Muscle of leg (tissue), 11 donors: ENCODE measurements around the gene SMAD6. TPM values are rescaled to one million over a fixed set of nuclear protein-coding genes. Genes with fewer than 3 reads are reported as not detected.

Experiments
- DNase-seq: peaks from one replicate; pipeline ENCODE4 v3.0.0; 2013
- H3K27ac ChIP-seq: one replicate; pipeline ENCODE4 v1.5.1; 2013; ENCODE audit warnings: mild to moderate bottlenecking, low read length, control low read depth
- H3K27me3 ChIP-seq: one replicate; pipeline ENCODE4 v1.6.1; 2013; ENCODE audit warnings: low read length; ENCODE audit not compliant: control insufficient read depth, insufficient read depth
- H3K36me3 ChIP-seq: one replicate; pipeline ENCODE4 v1.6.1; 2013; ENCODE audit warnings: low read length; ENCODE audit not compliant: control insufficient read depth, insufficient read depth
- H3K4me1 ChIP-seq: one replicate; pipeline ENCODE4 v1.6.1; 2013; ENCODE audit warnings: low read length; ENCODE audit not compliant: control insufficient read depth, insufficient read depth
- H3K4me3 ChIP-seq: one replicate; pipeline ENCODE4 v1.5.1; 2013; ENCODE audit warnings: low read length, control low read depth
- H3K9me3 ChIP-seq: replicated peaks from 2 replicates; pipeline ENCODE4 v1.6.1; 2013; ENCODE audit warnings: low read depth, low read length; ENCODE audit not compliant: control insufficient read depth
- WGBS: methylation state at CpG from one replicate; pipeline ENCODE4 v1.1.5; 2013; ENCODE audit warnings: missing lambda C conversion rate; ENCODE audit not compliant: insufficient coverage; 5-methylcytosine and 5-hydroxymethylcytosine counted together
- polyA plus RNA-seq, 8 donors: library from polyadenylated mRNA; unstranded; fragments of 120-200 nt; gene quantifications; one replicate each; pipeline versions ENCODE4 v1.2.1 to v1.2.3, GENCODE V29; 2013; ENCODE audit warnings: inconsistent platforms in 1 of 8, low replicate concordance in 1 of 8; ENCODE audit not compliant: insufficient read length in 8 of 8, insufficient read depth in 1 of 8
- total RNA-seq: library from RNA; stranded (reverse); fragments of 120-200 nt; gene quantifications from one replicate; pipeline ENCODE4 v1.2.4, GENCODE V29; 2013

The SMAD6 gene
- total and polyA plus RNA-seq, 9 donors, result 2.3 to 8.3 (median 5.4) TPM

DNA sequence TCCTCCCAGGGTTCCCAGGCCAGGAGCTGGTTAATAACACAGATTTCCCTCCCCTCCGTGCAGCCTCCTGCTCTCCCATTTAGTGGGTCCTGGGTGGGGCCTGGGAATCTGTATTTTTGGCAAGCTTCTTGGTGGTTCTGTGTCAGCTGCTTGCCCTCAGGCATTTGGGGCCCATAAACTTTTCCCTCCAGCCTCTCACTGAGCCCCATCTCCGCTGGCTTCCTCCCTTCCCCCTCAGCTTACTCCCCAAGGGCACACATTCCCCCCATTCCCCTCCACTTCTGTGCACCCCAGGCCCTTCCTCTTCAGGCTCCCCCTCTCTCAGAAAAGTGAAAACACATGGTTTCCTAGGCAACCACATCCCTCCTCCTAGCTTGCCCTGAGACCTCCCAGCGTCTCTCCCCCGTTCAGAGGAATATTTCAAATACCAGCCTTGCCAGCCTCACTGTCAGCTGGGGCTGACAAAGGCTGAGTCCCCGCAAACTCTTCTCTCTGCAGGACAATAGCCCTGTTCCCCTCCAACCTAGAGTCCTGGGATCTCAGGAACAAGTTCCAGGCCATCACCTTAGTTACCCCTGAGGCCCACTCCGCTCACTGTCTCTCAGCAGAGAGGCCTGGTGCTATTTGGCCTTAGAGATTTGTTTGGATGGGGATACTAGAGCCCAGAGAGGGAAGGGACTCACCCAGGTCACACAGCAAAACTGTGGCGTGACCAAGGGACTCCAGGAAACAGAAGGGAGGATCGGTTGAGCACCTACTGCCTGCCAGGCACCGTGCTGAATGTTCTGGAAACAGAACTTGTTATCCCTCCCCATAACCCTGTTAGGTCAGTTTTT, 44.6 kb upstream of the SMAD6 start:
- Histone ChIP-seq H3K27me3 (peaks cover 2% of the 10 kb centered on the region), H3K27ac (peak overlapping the region; percentile 13), H3K9me3 (no peaks in the 10 kb centered on the region), H3K36me3 (no peaks in the 10 kb centered on the region), H3K4me1 (peaks cover 28% of the 10 kb centered on the region), H3K4me3 (no peak overlapping the region)
- DNase-seq, result peak; percentile 53
- WGBS, result 56% methylated on average over 4 of the region's 9 CpGs

DNA sequence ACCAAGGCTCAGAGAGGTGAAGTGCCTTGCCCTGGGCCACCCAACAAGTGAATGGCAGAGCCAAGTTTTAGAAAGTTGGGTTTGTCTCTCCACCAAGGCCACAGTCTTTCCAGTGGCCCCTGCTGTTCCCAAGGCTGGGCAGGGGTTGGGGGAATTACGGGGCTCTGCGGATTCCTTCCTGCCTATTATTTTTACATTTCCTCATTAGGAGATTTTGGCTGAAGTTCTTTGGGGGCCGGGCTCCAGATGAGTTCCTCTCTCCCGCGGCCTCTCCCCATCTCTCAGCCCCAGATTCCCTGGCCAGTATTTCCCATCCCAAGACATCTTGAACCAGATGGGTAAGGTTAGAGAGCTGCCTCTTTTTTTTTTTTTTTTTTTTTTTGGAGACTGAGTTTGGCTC, 44.0 kb upstream of the SMAD6 start:
- no peaks in the 10 kb centered on the region for H3K9me3 ChIP-seq
- WGBS, result no CpG with 5 or more reads among the region's 5 CpGs
- DNase-seq, result peak; percentile 48
- H3K27ac ChIP-seq, result peak overlapping the region; percentile 13
- peaks cover 28% of the 10 kb centered on the region for H3K4me1 ChIP-seq
- H3K36me3 ChIP-seq, result no peaks in the 10 kb centered on the region
- H3K27me3 ChIP-seq, result peaks cover 2% of the 10 kb centered on the region
- no peak overlapping the region for H3K4me3 ChIP-seq

DNA sequence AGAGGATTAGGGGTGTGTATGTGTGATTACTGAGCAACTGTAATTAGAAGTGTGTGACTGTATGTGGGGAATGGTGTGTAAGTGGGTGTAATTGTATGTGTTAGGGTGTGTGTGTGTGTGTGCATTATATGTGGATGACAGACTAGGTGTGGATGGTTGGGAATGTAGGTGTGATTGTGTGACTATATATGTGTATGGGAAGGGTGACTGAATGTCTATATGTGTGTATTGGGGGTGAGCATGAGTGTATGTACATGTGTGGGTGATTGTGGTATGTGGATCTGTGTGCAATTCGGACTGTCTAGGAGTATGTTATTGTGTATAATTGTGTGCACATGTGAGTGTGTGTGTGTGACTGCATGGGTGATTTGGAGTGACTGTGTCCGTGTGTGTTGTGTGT, 43.2 kb upstream of the SMAD6 start:
- no peak overlapping the region for H3K27ac ChIP-seq
- DNase-seq, result no peak
- peaks cover 28% of the 10 kb centered on the region for H3K4me1 ChIP-seq
- 81% methylated on average over 2 of the region's 2 CpGs for WGBS
- no peaks in the 10 kb centered on the region for H3K36me3 ChIP-seq
- no peaks in the 10 kb centered on the region for H3K9me3 ChIP-seq
- H3K4me3 ChIP-seq, result no peak overlapping the region
- H3K27me3 ChIP-seq, result peaks cover 2% of the 10 kb centered on the region

DNA sequence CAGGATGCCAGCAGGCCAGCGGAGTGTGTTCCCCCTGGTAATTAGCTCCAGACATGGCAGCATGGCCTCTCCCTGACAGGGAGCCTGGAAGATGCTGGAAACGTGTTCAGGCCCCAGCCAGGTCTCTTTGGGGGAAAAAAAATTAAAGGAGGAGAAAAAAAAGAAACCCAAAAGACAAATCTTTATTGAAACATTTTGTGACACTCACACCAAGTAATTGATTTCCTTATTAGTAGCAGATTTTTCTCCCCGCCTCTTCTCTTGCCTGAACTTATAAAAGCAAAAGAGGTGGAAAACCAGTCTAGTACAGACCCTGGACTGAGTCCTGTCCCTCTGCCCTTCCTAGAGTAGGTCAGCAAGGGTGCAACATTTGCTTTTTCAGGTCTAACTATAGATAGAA, 42.7 kb upstream of the SMAD6 start:
- Histone ChIP-seq H3K36me3 (no peaks in the 10 kb centered on the region), H3K4me3 (no peak overlapping the region), H3K9me3 (no peaks in the 10 kb centered on the region), H3K27me3 (peaks cover 2% of the 10 kb centered on the region), H3K4me1 (peaks cover 28% of the 10 kb centered on the region), H3K27ac (no peak overlapping the region)
- WGBS, result 40% methylated on average over 1 of the region's 3 CpGs
- DNase-seq, result no peak

DNA sequence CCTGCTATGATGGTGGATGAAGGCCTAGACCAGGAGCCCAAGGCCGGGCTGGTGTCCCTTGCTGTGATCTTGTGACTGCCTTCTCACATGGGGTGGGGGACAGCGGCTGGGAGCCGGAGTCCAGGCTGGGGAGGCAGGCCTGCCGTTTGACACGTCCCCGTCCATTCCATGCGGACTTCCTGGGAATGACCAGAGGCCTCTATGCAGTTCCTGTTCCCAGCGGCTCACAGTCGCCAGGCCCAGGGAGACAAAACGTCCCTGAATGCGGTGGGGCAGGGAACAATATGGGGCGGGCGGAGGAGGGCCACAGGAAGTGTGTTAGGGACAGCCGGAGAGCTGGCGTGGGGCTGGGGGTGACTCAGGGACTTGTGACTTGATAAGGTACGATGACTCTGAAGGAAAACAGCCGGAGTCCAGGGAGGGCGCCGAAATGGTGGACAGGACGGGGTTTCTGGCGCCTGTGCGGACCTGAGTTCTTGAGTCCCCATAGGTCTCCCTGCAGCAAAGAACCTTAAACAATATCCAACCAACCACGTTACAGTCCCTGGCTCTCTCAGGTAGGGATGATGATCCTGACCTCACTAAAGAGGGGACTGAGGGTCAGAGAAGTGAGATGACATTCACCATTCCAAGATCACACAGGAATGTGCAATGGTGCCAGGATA, 40.5 kb upstream of the SMAD6 start:
- Histone ChIP-seq H3K36me3 (no peaks in the 10 kb centered on the region), H3K4me1 (peaks cover 13% of the 10 kb centered on the region), H3K9me3 (no peaks in the 10 kb centered on the region), H3K27ac (peak overlapping the region; percentile 62), H3K27me3 (no peaks in the 10 kb centered on the region), H3K4me3 (no peak overlapping the region)
- peak; percentile 35 for DNase-seq
- 77% methylated on average over 19 of the region's 23 CpGs for WGBS

DNA sequence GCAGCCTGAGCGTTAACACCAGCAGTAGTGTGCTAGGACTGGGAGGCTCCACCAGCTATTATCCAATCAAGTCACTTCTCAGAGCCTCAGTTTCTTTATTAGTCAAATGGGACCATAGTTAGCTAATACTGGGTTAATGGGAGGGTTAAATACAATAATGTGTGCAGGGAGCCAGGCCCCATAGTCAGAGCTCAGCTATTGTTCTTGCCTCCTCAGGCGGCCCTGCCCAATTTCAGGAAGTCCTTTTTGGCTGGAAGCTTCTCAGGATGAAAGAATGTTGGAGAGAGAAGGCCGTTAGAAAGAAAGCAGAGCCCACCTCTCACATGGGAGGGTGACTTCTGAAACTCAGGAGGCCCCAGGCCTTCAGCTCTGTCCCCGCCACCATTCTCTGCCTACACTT, 39.5 kb upstream of the SMAD6 start:
- Histone ChIP-seq H3K27me3 (no peaks in the 10 kb centered on the region), H3K36me3 (no peaks in the 10 kb centered on the region), H3K27ac (no peak overlapping the region), H3K9me3 (peaks cover 2% of the 10 kb centered on the region), H3K4me3 (no peak overlapping the region), H3K4me1 (peaks cover 6% of the 10 kb centered on the region)
- no peak for DNase-seq
- 81% methylated on average over 2 of the region's 4 CpGs for WGBS

DNA sequence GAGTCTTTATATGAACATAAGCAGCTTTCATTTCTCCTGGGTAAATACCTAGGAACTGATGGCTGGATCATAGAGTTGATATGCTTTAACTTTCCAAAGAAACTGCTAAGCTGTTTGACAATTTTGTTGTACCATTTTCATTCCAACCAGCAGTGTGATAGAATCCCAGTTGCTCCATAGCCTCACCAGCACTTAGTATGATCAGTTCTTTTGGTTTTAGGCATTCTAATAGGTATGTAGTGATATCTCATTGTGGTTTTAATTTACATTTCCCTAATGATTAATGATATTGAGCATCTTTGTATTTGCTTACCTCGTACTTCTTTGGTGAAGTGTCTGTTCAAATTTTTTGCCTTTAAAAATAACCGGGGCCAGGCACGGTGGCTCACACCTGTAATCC, 38.4 kb upstream of the SMAD6 start:
- Histone ChIP-seq H3K36me3 (no peaks in the 10 kb centered on the region), H3K4me3 (no peak overlapping the region), H3K4me1 (no peaks in the 10 kb centered on the region), H3K27me3 (no peaks in the 10 kb centered on the region), H3K27ac (no peak overlapping the region), H3K9me3 (peaks cover 7% of the 10 kb centered on the region)
- DNase-seq, result no peak
- WGBS, result 94% methylated on average over 3 of the region's 3 CpGs

DNA sequence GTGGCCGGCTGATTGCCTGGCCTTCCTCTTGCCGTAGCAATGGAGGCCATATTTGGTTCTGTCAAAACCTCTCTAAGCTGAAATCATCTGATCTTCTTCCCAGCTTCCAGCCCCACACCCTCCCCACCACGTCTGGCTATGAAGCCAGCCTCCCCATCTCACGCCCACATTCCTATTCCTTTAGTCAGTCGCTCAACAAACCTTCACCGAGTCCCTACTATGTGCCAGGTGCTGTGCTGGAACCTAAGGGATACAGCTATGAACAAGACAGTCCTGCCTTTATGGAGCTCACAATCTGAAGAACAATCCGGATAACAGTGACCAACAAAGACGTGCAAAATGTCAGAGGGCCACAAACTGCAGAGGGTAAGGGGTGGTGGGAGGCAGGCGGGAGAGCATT, 31.9 kb upstream of the SMAD6 start:
- 63% methylated on average over 4 of the region's 9 CpGs for WGBS
- H3K36me3 ChIP-seq, result no peaks in the 10 kb centered on the region
- H3K9me3 ChIP-seq, result peaks cover 7% of the 10 kb centered on the region
- no peak overlapping the region for H3K4me3 ChIP-seq
- no peak overlapping the region for H3K27ac ChIP-seq
- DNase-seq, result no peak
- no peaks in the 10 kb centered on the region for H3K4me1 ChIP-seq
- H3K27me3 ChIP-seq, result no peaks in the 10 kb centered on the region

DNA sequence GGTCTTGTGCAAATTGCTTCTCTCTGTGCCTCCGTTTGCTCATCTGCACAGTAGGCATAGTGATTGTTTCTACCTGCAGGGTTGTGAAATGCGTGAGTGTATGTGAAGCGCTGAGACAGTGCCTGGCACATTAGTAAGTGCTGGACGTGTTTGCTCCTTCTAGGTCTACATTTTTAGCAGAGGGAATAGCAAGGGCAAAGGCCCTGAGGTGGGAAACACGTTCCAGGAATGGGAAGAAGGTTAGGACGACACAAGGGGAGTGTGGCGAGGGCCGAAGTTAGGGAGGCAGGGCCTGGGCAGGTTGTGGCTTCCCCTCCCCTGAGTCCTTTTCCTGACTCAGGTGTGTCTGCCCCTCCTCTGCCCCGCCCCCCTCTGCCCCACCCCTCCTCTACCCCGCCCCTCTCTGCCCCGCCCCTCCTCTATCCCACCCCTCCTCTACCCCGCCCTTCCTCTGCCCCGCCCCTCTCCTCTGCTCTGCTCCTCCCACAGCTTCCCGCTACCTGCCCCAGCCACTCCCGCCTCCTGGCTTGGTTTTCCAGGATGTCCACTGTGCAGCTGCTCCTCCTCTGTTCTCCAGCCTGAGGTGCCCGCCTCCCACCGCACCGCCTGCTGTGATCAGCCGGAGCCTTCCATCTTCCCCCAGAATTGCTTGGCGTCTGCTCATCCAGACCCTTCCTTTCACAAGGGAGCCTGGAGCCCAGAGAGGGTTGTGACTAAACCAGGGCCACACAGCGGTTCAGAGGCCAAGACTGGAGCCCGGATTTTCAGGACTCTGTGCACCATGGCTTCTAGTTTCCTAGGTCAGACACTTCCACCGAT, 31.1 kb upstream of the SMAD6 start:
- H3K36me3 ChIP-seq, result no peaks in the 10 kb centered on the region
- H3K4me3 ChIP-seq, result no peak overlapping the region
- DNase-seq, result no peak
- peaks cover 7% of the 10 kb centered on the region for H3K9me3 ChIP-seq
- no peaks in the 10 kb centered on the region for H3K27me3 ChIP-seq
- 36% methylated on average over 12 of the region's 23 CpGs for WGBS
- H3K4me1 ChIP-seq, result no peaks in the 10 kb centered on the region
- H3K27ac ChIP-seq, result no peak overlapping the region

DNA sequence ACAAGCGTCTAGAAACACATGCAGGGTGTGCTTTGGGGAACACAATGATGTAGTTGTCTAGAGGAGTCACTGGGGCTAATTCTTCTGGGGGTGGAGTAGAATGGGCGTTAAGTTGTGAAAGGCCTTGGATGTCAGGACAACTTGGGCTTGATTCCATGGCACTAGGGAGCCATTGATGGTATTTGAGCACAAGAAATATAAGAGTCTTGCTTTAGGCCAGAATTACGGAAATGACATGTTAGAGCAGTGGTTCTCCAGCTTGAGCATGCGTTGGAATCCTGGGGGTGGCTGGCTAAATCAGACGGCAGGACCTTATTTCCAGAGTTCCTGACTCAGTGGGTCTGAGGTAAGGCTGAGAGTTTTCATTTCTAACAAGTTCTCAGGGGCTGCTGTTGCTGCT, 29.2 kb upstream of the SMAD6 start:
- Histone ChIP-seq H3K9me3 (peaks cover 2% of the 10 kb centered on the region), H3K36me3 (no peaks in the 10 kb centered on the region), H3K4me3 (no peak overlapping the region), H3K4me1 (no peaks in the 10 kb centered on the region), H3K27ac (no peak overlapping the region), H3K27me3 (no peaks in the 10 kb centered on the region)
- 78% methylated on average over 5 of the region's 5 CpGs for WGBS
- no peak for DNase-seq
